B cell (primary cell): ENCODE results near the gene SYCE3.

Source experiments
- EZH2 ChIP-seq: IDR thresholded peaks from 2 replicates; pipeline ENCODE4 v1.6.1; 2012; ENCODE audit warnings: borderline replicate concordance, low read depth, mild to moderate bottlenecking, moderate library complexity, low read length; ENCODE audit not compliant: insufficient read depth, poor library complexity, severe bottlenecking
- TF ChIP-seq, protein P1 (sequence below): fragments of 200-600 bp; IDR thresholded peaks from one replicate; pipeline ENCODE4 v1.8.0; 2022; ENCODE audit warnings: antibody characterized with exemption, mild to moderate bottlenecking

DNA sequence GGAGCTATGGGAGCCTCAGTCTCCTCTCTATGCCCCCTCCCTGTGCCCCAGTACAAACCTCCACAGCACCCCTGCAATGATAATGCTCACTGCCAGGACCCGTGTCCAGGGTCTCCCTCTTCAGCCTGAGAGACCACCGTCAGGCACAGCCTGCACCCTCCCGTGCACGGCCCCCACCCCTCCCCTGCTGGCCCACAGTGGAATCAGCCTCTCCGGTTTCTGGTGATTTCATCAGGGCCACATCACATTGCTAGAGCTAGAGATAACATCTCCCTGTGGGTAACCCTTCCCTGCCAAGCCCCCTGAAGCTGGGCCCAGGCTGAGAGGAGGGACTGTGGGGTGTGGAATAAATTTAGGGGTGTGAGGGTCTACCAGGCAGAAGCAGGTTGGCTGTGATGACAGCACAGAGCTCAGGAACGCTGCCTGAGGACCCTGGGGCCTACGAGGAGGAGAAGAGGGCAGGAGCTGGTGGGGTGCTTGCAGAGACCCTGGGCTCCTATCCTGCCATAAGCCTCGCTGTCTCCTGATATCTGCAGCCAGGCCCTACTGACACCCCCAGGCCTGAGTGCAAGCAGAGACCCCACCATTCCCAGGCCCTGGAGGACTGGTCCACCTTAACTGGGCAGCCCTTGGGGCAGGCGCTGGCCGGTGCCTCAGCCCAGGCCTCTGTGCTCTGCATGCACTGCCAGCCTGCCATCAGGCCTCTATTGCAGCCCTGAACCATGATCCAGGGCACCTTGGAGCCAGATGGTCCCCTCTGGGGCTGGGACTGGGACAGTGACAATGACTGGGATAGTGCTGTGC is 17.0 kb downstream of the SYCE3 start, which contains the start of gene KLHDC7B:
- TF ChIP-seq, protein P1, sequence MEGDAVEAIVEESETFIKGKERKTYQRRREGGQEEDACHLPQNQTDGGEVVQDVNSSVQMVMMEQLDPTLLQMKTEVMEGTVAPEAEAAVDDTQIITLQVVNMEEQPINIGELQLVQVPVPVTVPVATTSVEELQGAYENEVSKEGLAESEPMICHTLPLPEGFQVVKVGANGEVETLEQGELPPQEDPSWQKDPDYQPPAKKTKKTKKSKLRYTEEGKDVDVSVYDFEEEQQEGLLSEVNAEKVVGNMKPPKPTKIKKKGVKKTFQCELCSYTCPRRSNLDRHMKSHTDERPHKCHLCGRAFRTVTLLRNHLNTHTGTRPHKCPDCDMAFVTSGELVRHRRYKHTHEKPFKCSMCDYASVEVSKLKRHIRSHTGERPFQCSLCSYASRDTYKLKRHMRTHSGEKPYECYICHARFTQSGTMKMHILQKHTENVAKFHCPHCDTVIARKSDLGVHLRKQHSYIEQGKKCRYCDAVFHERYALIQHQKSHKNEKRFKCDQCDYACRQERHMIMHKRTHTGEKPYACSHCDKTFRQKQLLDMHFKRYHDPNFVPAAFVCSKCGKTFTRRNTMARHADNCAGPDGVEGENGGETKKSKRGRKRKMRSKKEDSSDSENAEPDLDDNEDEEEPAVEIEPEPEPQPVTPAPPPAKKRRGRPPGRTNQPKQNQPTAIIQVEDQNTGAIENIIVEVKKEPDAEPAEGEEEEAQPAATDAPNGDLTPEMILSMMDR = no peak
- no peak for TF ChIP-seq EZH2
